T-helper 17 cell (primary cell): Measurements from ENCODE around the gene FZD2. TPM values are rescaled to one million over a fixed set of nuclear protein-coding genes. Genes with fewer than 3 reads are reported as not detected.

Experiments used
- ATAC-seq: fragments of 150-1000 bp; cut with Tn5 transposase; 2 replicates; pipeline ENCODE4 v1.10.0; 2021; ENCODE audit warnings: mild to moderate bottlenecking, moderate library complexity
- DNase-seq, 3 donors: peaks; one replicate each; pipeline versions ENCODE4 v3.0.0 to v3.0.0-alpha.2; 2020 to 2021
- H3K9me3 ChIP-seq: one replicate; pipeline ENCODE4 v1.7.0; 2013; ENCODE audit warnings: low read length, mild to moderate bottlenecking; ENCODE audit not compliant: control insufficient read depth, poor library complexity, severe bottlenecking
- H3K27ac Mint-ChIP-seq: one replicate; pipeline ENCODE4 v1.8.0; 2022; ENCODE audit warnings: mild to moderate bottlenecking, moderate library complexity, mixed read lengths
- H3K27me3 Mint-ChIP-seq: one replicate; pipeline ENCODE4 v1.8.0; 2022; ENCODE audit warnings: mixed read lengths
- H3K36me3 Mint-ChIP-seq: one replicate; pipeline ENCODE4 v1.8.0; 2022; ENCODE audit warnings: low read depth, mixed read lengths
- H3K4me1 Mint-ChIP-seq: one replicate; pipeline ENCODE4 v1.8.0; 2022; ENCODE audit warnings: mild to moderate bottlenecking, mixed read lengths
- H3K4me3 Mint-ChIP-seq: one replicate; pipeline ENCODE4 v1.8.0; 2022; ENCODE audit warnings: mild to moderate bottlenecking, moderate library complexity, mixed read lengths
- total RNA-seq, 4 donors: library from RNA in 2 of 4; stranded (reverse) in 2 of 4; gene quantifications; one replicate each; pipeline ENCODE4 v1.2.3 and lab custom pipeline; 2022 to 2026

FZD2 gene
- total RNA-seq, 2 donors from 2014 or later, result 0.22 TPM; not detected in 1

- ATAC-seq (no peak), DNase-seq (no peak)
- Mint-ChIP-seq H3K27ac (no peak overlapping the region), H3K36me3 (peaks cover 4% of the 10 kb centered on the region), H3K27me3 (peaks cover 41% of the 10 kb centered on the region), H3K4me3 (no peak overlapping the region), H3K4me1 (peaks cover 2% of the 10 kb centered on the region)
- no peaks in the 10 kb centered on the region for H3K9me3 ChIP-seq
Measured at GRCh38 chr17:44598932-44599297, 41.6 kb downstream of the FZD2 start.

GRCh38 chr17:44599298-44600175, 42.3 kb downstream of the FZD2 start:
- H3K27me3 Mint-ChIP-seq, result peaks cover 35% of the 10 kb centered on the region
- no peaks in the 10 kb centered on the region for H3K9me3 ChIP-seq
- peaks cover 2% of the 10 kb centered on the region for H3K4me1 Mint-ChIP-seq
- ATAC-seq (no peak), DNase-seq (no peak)
- H3K36me3 Mint-ChIP-seq, result peaks cover 4% of the 10 kb centered on the region
- H3K4me3 Mint-ChIP-seq, result no peak overlapping the region
- no peak overlapping the region for H3K27ac Mint-ChIP-seq

GRCh38 chr17:44601539-44601938, 44.3 kb downstream of the FZD2 start:
- H3K9me3 ChIP-seq, result no peaks in the 10 kb centered on the region
- H3K4me1 Mint-ChIP-seq, result peaks cover 2% of the 10 kb centered on the region
- H3K27ac Mint-ChIP-seq, result no peak overlapping the region
- peaks cover 4% of the 10 kb centered on the region for H3K36me3 Mint-ChIP-seq
- DNase-seq, result no peak
- ATAC-seq, result no peak
- peaks cover 38% of the 10 kb centered on the region for H3K27me3 Mint-ChIP-seq
- H3K4me3 Mint-ChIP-seq, result no peak overlapping the region

GRCh38 chr17:44601973-44602372, 44.7 kb downstream of the FZD2 start:
- DNase-seq, result no peak
- no peak overlapping the region for H3K27ac Mint-ChIP-seq
- no peak overlapping the region for H3K4me3 Mint-ChIP-seq
- H3K9me3 ChIP-seq, result no peaks in the 10 kb centered on the region
- ATAC-seq, result no peak
- peaks cover 2% of the 10 kb centered on the region for H3K4me1 Mint-ChIP-seq
- peaks cover 38% of the 10 kb centered on the region for H3K27me3 Mint-ChIP-seq
- peaks cover 4% of the 10 kb centered on the region for H3K36me3 Mint-ChIP-seq

DNA sequence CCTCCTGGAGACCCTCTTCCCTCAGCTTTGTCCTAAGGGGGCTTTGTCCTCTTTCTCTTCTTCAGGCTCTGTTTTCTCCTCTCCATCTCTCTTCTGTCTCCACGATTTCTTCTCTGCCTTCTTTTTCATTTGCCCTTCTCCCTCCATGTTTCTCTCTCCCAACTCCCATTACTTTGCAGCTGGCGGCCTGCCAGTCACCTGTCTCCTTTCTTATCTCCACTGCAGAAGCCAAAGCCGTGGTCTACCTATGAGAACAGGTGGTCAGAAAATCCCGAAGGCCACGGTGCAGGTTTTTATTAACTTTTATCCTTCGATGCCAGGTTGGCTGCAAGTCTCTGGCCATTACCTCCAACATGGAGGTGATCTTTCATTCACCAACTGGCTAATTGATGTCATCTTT, 45.1 kb downstream of the FZD2 start:
- peaks cover 4% of the 10 kb centered on the region for H3K36me3 Mint-ChIP-seq
- ATAC-seq (no peak), DNase-seq (no peak)
- no peak overlapping the region for H3K4me3 Mint-ChIP-seq
- H3K9me3 ChIP-seq, result no peaks in the 10 kb centered on the region
- peaks cover 2% of the 10 kb centered on the region for H3K4me1 Mint-ChIP-seq
- no peak overlapping the region for H3K27ac Mint-ChIP-seq
- H3K27me3 Mint-ChIP-seq, result peaks cover 38% of the 10 kb centered on the region

DNA sequence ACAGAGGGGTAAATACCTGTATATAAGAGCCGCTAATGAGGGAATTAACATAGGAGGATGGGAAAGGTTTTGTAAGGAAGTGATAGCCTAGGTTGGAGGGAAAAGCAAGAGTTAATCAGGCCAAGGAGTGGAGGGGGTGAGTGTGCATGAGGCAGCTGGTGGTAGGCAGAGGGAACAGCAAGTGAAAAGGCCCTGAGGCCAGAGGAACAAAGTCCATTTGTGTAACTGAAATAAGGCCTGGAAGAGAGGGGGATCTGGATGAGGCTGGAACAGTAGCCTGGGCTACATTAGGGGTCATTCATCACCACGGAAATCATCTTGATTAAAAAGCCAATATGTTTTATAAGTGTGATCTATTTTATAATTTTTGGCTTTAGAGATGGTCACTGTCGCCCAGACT, 45.7 kb downstream of the FZD2 start:
- ATAC-seq (no peak), DNase-seq (no peak)
- Mint-ChIP-seq H3K4me3 (no peak overlapping the region), H3K4me1 (peaks cover 2% of the 10 kb centered on the region), H3K27ac (no peak overlapping the region), H3K27me3 (peaks cover 32% of the 10 kb centered on the region), H3K36me3 (peaks cover 4% of the 10 kb centered on the region)
- no peaks in the 10 kb centered on the region for H3K9me3 ChIP-seq

- no peaks in the 10 kb centered on the region for H3K9me3 ChIP-seq
- H3K36me3 Mint-ChIP-seq, result peaks cover 4% of the 10 kb centered on the region
- H3K27me3 Mint-ChIP-seq, result peaks cover 30% of the 10 kb centered on the region
- no peak overlapping the region for H3K4me3 Mint-ChIP-seq
- DNase-seq, result no peak
- no peak overlapping the region for H3K27ac Mint-ChIP-seq
- ATAC-seq, result no peak
- H3K4me1 Mint-ChIP-seq, result peaks cover 2% of the 10 kb centered on the region
Measured at GRCh38 chr17:44604116-44604761, 47.0 kb downstream of the FZD2 start.

- peaks cover 2% of the 10 kb centered on the region for H3K36me3 Mint-ChIP-seq
- no peak overlapping the region for H3K4me3 Mint-ChIP-seq
- no peaks in the 10 kb centered on the region for H3K9me3 ChIP-seq
- ATAC-seq (no peak), DNase-seq (no peak)
- no peaks in the 10 kb centered on the region for H3K4me1 Mint-ChIP-seq
- H3K27me3 Mint-ChIP-seq, result peaks cover 32% of the 10 kb centered on the region
- H3K27ac Mint-ChIP-seq, result no peak overlapping the region
Measured at GRCh38 chr17:44604768-44605485, 47.6 kb downstream of the FZD2 start.

DNA sequence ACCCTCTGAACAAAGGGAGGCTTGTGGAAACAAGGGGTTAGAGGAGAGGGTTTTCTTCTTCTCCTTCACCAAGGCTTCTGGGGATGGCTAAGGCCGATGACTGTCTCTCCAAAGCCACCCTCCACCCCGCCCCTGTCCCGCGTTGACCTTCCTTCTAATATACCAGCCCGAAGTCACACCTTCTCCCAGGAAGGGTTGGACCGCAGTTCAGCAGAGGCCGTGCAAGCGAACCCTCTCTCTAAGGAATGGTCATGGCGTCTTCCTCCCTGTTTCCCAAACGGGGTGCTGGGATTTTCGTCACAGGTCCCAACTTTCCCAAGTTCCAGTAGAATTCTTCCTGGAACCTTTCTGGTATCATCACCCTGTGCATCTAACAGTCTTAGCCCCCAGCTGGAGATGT, 49.4 kb downstream of the FZD2 start:
- no peaks in the 10 kb centered on the region for H3K9me3 ChIP-seq
- ATAC-seq (no peak), DNase-seq (no peak)
- Mint-ChIP-seq H3K4me3 (no peak overlapping the region), H3K27me3 (peaks cover 33% of the 10 kb centered on the region), H3K36me3 (peaks cover 2% of the 10 kb centered on the region), H3K4me1 (no peaks in the 10 kb centered on the region), H3K27ac (no peak overlapping the region)

- Mint-ChIP-seq H3K36me3 (no peaks in the 10 kb centered on the region), H3K27me3 (peaks cover 35% of the 10 kb centered on the region), H3K4me3 (no peak overlapping the region), H3K4me1 (no peaks in the 10 kb centered on the region), H3K27ac (no peak overlapping the region)
- ATAC-seq, result no peak
- DNase-seq, result no peak
- no peaks in the 10 kb centered on the region for H3K9me3 ChIP-seq
Measured at GRCh38 chr17:44607836-44608690, 50.8 kb downstream of the FZD2 start.

DNA sequence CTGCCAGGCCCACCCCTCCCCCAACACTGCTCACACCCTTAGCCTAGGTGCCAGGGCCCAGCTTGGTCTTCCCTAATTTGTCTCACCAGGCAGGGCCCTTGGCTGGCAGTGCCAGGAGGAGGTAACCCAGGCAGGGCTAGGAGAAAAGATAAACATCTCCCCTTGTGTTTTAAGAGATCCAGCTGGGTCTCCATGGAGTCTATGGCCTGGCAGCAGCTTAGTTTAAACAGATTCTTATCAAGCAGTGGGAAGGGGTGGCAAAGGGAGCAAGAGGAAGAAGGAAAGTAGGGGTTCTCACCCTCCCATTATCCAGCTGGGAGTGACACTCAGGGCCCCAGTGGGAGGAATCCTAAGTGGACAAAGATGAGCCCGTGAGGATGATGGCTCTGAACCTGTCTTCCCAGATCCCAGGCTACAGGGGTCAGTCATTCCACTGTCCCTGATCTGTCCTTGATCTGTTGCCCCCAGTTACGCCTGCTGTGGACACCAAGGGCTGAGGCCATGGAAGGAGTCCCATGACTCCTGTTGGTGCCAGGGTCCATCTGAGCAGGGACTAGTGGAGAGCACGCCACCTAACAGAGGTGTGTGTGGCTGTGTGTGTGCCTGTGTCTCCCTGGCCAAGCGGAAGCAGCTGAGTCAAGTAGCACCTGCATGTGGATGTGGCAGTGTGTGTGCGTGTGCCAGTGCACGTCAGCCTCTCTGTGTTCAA, 51.6 kb downstream of the FZD2 start:
- Mint-ChIP-seq H3K4me1 (no peaks in the 10 kb centered on the region), H3K27me3 (peaks cover 36% of the 10 kb centered on the region), H3K27ac (no peak overlapping the region), H3K36me3 (no peaks in the 10 kb centered on the region), H3K4me3 (no peak overlapping the region)
- ATAC-seq (no peak), DNase-seq (no peak)
- H3K9me3 ChIP-seq, result no peaks in the 10 kb centered on the region

GRCh38 chr17:44610331-44610730, 53.0 kb downstream of the FZD2 start:
- DNase-seq, result no peak
- no peak for ATAC-seq
- Mint-ChIP-seq H3K27ac (no peak overlapping the region), H3K27me3 (peaks cover 51% of the 10 kb centered on the region), H3K36me3 (peaks cover 3% of the 10 kb centered on the region), H3K4me1 (no peaks in the 10 kb centered on the region), H3K4me3 (no peak overlapping the region)
- H3K9me3 ChIP-seq, result no peaks in the 10 kb centered on the region
